KMS-11 (cell line): ENCODE results near the gene SPEG.

Source experiments
- H2AFZ ChIP-seq: fragments of 200-600 bp; sonication (generic); 2 replicates; pipeline ENCODE4 v1.6.1; 2016; ENCODE audit warnings: antibody characterized with exemption, mixed run types, low read depth
- H3K27ac ChIP-seq: fragments of 200-600 bp; sonication (generic); 2 replicates; pipeline ENCODE4 v1.6.1; 2016; ENCODE audit warnings: mild to moderate bottlenecking, mixed run types
- H3K27me3 ChIP-seq: fragments of 200-600 bp; sonication (generic); 2 replicates; pipeline ENCODE4 v1.6.1; 2017; ENCODE audit warnings: mild to moderate bottlenecking, low read depth, mixed run types, moderate library complexity; ENCODE audit not compliant: insufficient read depth
- H3K36me3 ChIP-seq: fragments of 200-600 bp; sonication (generic); 2 replicates; pipeline ENCODE4 v1.6.1; 2017; ENCODE audit warnings: mild to moderate bottlenecking, mixed run types; ENCODE audit not compliant: insufficient read depth
- H3K4me1 ChIP-seq: fragments of 200-600 bp; sonication (generic); 2 replicates; pipeline ENCODE4 v1.6.1; 2016; ENCODE audit warnings: mild to moderate bottlenecking, low read depth, mixed run types; ENCODE audit not compliant: poor library complexity, severe bottlenecking
- H3K4me2 ChIP-seq: fragments of 200-600 bp; sonication (generic); 2 replicates; pipeline ENCODE4 v1.7.0; 2016; ENCODE audit warnings: mild to moderate bottlenecking, mixed run types
- H3K4me3 ChIP-seq: fragments of 200-600 bp; sonication (generic); IDR thresholded peaks from 2 replicates; pipeline ENCODE4 v1.6.1; 2017; ENCODE audit warnings: low read depth, low read length, mixed read lengths; ENCODE audit not compliant: insufficient read depth
- H3K79me2 ChIP-seq: fragments of 200-600 bp; sonication (generic); 2 replicates; pipeline ENCODE4 v1.6.1; 2016; ENCODE audit warnings: low read depth, mixed run types; ENCODE audit not compliant: insufficient read depth
- H3K9ac ChIP-seq: fragments of 200-600 bp; sonication (generic); 2 replicates; pipeline ENCODE4 v1.6.1; 2016; ENCODE audit warnings: mild to moderate bottlenecking, mixed run types
- H4K20me1 ChIP-seq: fragments of 200-600 bp; sonication (generic); 2 replicates; pipeline ENCODE4 v1.6.1; 2016; ENCODE audit warnings: mild to moderate bottlenecking, mixed run types; ENCODE audit not compliant: insufficient read depth
- CTCF ChIP-seq: fragments of 200-600 bp; sonication (generic); conservative IDR thresholded peaks from 2 replicates; pipeline ENCODE4 v1.6.1; 2017; ENCODE audit warnings: low read depth, mild to moderate bottlenecking, antibody characterized with exemption, low read length, moderate library complexity, mixed read lengths

Gene SPEG

DNA sequence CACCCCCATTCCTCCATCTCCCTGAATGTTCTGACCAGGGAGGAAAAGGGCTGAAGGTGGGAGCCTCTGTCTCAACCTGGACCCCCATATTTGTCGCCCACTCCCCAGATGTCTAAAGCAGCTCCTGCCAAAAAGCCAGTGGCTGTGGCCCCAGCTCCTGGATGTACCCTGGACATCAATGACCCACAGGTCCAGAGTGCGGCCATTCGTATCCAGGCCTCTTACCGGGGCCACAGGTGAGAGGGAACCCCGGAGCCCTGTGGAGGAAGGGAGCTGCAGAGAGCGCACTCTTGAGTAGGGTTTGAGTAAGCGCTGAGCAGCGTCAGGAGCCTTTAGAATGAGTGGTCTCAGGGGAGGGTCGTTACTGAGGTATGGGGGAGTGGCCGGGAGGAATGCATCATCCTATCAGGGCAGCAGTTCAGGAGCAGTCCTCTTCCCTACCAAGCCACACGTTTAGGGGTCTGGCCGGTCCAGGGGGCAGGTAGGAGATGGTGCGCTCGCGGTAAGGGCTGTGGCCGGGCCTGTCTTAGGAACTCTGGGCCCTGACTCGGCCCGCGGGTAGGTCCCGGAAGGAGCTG lies 61.7 kb downstream of the SPEG start:
- H3K9ac ChIP-seq = no peak overlapping the region
- no peak for TF ChIP-seq CTCF
- no peak overlapping the region for H2AFZ ChIP-seq
- H3K27ac ChIP-seq = no peak overlapping the region
- no peak overlapping the region for H3K4me3 ChIP-seq
- H3K27me3 ChIP-seq = peaks cover 37% of the 10 kb centered on the region
- H3K79me2 ChIP-seq = no peaks in the 10 kb centered on the region
- H3K36me3 ChIP-seq = no peaks in the 10 kb centered on the region
- no peak overlapping the region for H3K4me2 ChIP-seq
- H3K4me1 ChIP-seq = peaks cover 13% of the 10 kb centered on the region
- no peaks in the 10 kb centered on the region for H4K20me1 ChIP-seq

DNA sequence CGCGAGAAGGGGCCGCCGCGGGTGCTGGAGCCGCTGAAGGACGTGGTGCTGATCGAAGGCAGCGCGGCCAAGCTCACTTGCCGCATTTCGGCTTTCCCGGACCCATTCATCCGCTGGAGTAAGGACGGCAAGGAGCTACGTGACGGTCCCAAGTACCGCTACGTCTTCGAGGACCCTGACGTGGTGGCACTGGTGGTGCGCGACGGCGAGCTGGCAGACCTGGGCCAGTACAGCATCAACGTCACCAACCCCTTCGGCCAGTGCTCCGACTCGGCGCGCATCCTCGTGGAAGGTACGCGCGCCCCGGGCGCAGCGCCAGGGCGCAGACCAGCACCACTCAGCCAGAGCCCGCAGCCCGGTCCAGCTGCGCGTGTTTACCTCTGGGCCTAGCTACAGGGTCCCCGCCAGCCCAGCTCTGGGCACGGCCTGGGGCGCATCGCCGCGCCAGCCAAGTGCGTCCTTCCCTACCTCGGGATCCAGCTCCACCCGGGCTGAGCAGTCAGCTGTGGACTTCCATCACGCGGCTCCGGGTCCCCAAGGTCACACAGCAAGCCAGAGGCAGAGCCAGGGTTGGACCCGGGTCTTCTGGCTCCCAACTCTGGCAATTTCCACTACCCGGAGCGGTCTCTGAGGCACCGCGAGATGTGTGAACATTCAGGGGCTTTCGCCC lies 62.3 kb downstream of the SPEG start:
- H3K27ac ChIP-seq = no peak overlapping the region
- H4K20me1 ChIP-seq = no peaks in the 10 kb centered on the region
- no peaks in the 10 kb centered on the region for H3K36me3 ChIP-seq
- no peak overlapping the region for H3K4me2 ChIP-seq
- no peak for TF ChIP-seq CTCF
- H2AFZ ChIP-seq = peak overlapping the region; percentile 95; the same call in 1 of the 2 replicates
- no peaks in the 10 kb centered on the region for H3K79me2 ChIP-seq
- H3K4me1 ChIP-seq = peaks cover 13% of the 10 kb centered on the region
- peaks cover 30% of the 10 kb centered on the region for H3K27me3 ChIP-seq
- H3K9ac ChIP-seq = no peak overlapping the region
- no peak overlapping the region for H3K4me3 ChIP-seq

GRCh38 chr2:219497495-219498279 lies 63.0 kb downstream of the SPEG start:
- peak overlapping the region; percentile 97 for H3K4me2 ChIP-seq
- H4K20me1 ChIP-seq = no peaks in the 10 kb centered on the region
- peak overlapping the region; percentile 87; the same call in 1 of the 2 replicates for H3K9ac ChIP-seq
- H3K27ac ChIP-seq = no peak overlapping the region
- peak overlapping the region; percentile 95 for H2AFZ ChIP-seq
- peaks cover 13% of the 10 kb centered on the region for H3K4me1 ChIP-seq
- H3K36me3 ChIP-seq = no peaks in the 10 kb centered on the region
- TF ChIP-seq CTCF = no peak
- peak overlapping the region; percentile 78 for H3K4me3 ChIP-seq
- H3K79me2 ChIP-seq = no peaks in the 10 kb centered on the region
- H3K27me3 ChIP-seq = peaks cover 24% of the 10 kb centered on the region

DNA sequence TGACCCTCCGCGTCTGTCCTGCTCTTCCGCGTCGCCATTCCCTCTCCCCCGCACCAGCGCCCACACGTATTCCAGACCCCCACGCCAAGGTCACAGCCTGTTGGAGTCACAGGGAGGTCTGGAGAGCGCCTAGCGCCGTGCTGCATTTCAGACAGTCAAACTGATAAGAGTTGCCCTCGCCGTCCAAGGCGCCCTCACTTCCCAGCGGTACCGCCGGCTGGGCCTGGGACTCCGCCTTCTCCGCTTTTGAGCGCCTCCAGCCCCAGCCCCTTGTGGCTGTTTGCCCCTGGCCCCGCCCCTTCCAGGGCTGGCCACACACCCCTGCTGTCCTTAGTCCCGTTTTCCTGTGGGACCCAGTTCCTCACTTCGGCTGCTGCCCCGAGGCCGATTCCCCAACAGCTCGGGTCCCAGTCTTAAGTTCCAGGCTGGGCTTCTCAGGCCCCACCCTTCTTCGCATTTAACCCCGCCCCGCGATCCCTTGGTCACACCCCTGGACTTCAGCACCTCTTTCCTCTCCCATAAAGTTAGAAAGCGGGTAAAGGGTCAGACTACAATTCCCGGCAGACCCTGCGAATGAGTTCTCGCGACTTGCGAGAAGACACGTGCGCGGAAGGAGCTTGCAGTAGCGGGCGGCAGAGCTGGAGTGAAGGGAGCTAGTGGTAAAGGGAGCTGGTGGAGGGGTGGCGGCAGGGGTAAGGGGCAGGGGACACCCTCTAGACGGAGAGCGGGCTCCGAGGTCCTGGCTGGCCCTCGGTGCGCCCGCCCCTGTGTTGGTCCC lies 63.8 kb downstream of the SPEG start, which contains the start of gene GMPPA:
GMPPA (plus strand) TSS at position 612 of the 778 bp plus-strand sequence. CDS start 1,085 bp downstream, outside the sequence.
- H3K4me2 ChIP-seq = peak within 1 kb of the TSS; percentile 97

More for the DNA sequence above, 63.8 kb downstream of the SPEG start, which contains the start of gene GMPPA:
- Histone ChIP-seq H4K20me1 (no peaks in the 10 kb centered on the region), H3K36me3 (no peaks in the 10 kb centered on the region), H3K4me1 (peaks cover 13% of the 10 kb centered on the region), H3K27ac (0 out of 2 replicates have a peak within 1 kb of the TSS, but pooled peaks have one; percentile 8), H3K9ac (peak within 1 kb of the TSS; percentile 87), H3K4me3 (peak within 1 kb of the TSS; percentile 78), H3K27me3 (peaks cover 18% of the 10 kb centered on the region), H3K79me2 (no peaks in the 10 kb centered on the region), H2AFZ (peak within 1 kb of the TSS; percentile 95)
- TF ChIP-seq CTCF = 0 out of 2 replicates have a peak, but pooled peaks have one; percentile 16
